HEK293 (cell line): Measurements from ENCODE around the gene OST4.

Experiments used
- FEZF1 ChIP-seq: fragments of 450-650 bp; formaldehyde crosslinking; IDR thresholded peaks from 2 replicates; pipeline ENCODE4 v1.5.1; 2016; ENCODE audit warnings: missing biosample characterization, missing genetic modification characterization
- HOXA7 ChIP-seq: sonication (generic); formaldehyde crosslinking; IDR thresholded peaks from 2 replicates; pipeline ENCODE4 v1.8.1; 2022; ENCODE audit warnings: missing genetic modification reagents, borderline replicate concordance
- KLF9 ChIP-seq: fragments of 450-650 bp; formaldehyde crosslinking; IDR thresholded peaks from 2 replicates; pipeline ENCODE4 v1.5.1; 2016; ENCODE audit warnings: missing biosample characterization, missing genetic modification characterization, low read depth
- PATZ1 ChIP-seq: fragments of 450-650 bp; formaldehyde crosslinking; IDR thresholded peaks from 2 replicates; pipeline ENCODE4 v1.5.1; 2016; ENCODE audit warnings: missing biosample characterization, missing genetic modification characterization
- REPIN1 ChIP-seq: fragments of 450-650 bp; formaldehyde crosslinking; IDR thresholded peaks from 2 replicates; pipeline ENCODE4 v1.5.1; 2017; ENCODE audit warnings: missing biosample characterization, missing genetic modification characterization, low read depth
- ZBTB11 ChIP-seq: fragments of 450-650 bp; formaldehyde crosslinking; conservative IDR thresholded peaks from 2 replicates; pipeline ENCODE4 v1.5.1; 2016; ENCODE audit warnings: low read depth, missing biosample characterization, missing genetic modification characterization
- ZBTB17 ChIP-seq: fragments of 450-650 bp; formaldehyde crosslinking; IDR thresholded peaks from 2 replicates; pipeline ENCODE4 v1.5.1; 2016; ENCODE audit warnings: missing biosample characterization, missing genetic modification characterization
- ZBTB21 ChIP-seq: fragments of 450-650 bp; formaldehyde crosslinking; IDR thresholded peaks from 2 replicates; pipeline ENCODE4 v1.5.1; 2017; ENCODE audit warnings: missing biosample characterization, missing genetic modification characterization
- ZBTB26 ChIP-seq: fragments of 450-650 bp; formaldehyde crosslinking; optimal IDR thresholded peaks from 2 replicates; pipeline ENCODE3; 2016; ENCODE audit warnings: missing biosample characterization, mild to moderate bottlenecking, missing genetic modification characterization
- ZBTB48 ChIP-seq: fragments of 450-650 bp; formaldehyde crosslinking; IDR thresholded peaks from 2 replicates; pipeline ENCODE4 v1.5.1; 2016; ENCODE audit warnings: missing biosample characterization, missing genetic modification characterization
- ZFP41 ChIP-seq: fragments of 450-650 bp; formaldehyde crosslinking; IDR thresholded peaks from 2 replicates; pipeline ENCODE4 v1.5.1; 2016; ENCODE audit warnings: missing biosample characterization, missing genetic modification characterization, borderline replicate concordance
- ZIC2 ChIP-seq: fragments of 450-650 bp; formaldehyde crosslinking; IDR thresholded peaks from 2 replicates; pipeline ENCODE4 v1.5.1; 2016; ENCODE audit warnings: missing biosample characterization, missing genetic modification characterization
- ZNF2 ChIP-seq: fragments of 450-650 bp; formaldehyde crosslinking; IDR thresholded peaks from 2 replicates; pipeline ENCODE4 v1.5.1; 2016; ENCODE audit warnings: missing biosample characterization, missing genetic modification characterization
- ZNF239 ChIP-seq: fragments of 450-650 bp; formaldehyde crosslinking; IDR thresholded peaks from 2 replicates; pipeline ENCODE4 v1.5.1; 2016; ENCODE audit warnings: missing biosample characterization, missing genetic modification characterization
- ZNF248 ChIP-seq: fragments of 450-650 bp; formaldehyde crosslinking; IDR thresholded peaks from 2 replicates; pipeline ENCODE4 v1.5.1; 2017; ENCODE audit warnings: missing biosample characterization, missing genetic modification characterization
- ZNF311 ChIP-seq: fragments of 450-650 bp; formaldehyde crosslinking; IDR thresholded peaks from 2 replicates; pipeline ENCODE4 v1.5.1; 2017; ENCODE audit warnings: missing biosample characterization, missing genetic modification characterization, borderline replicate concordance
- ZNF335 ChIP-seq: fragments of 450-650 bp; formaldehyde crosslinking; conservative IDR thresholded peaks from 2 replicates; pipeline ENCODE4 v1.5.1; 2016; ENCODE audit warnings: missing biosample characterization, missing genetic modification characterization
- ZNF37A ChIP-seq: fragments of 450-650 bp; IDR thresholded peaks from 2 replicates; pipeline ENCODE4 v1.5.1; 2018; ENCODE audit warnings: missing biosample characterization, missing genetic modification characterization
- ZNF398 ChIP-seq: fragments of 450-650 bp; formaldehyde crosslinking; IDR thresholded peaks from 2 replicates; pipeline ENCODE4 v1.5.1; 2017; ENCODE audit warnings: missing biosample characterization, missing genetic modification characterization
- ZNF426 ChIP-seq: fragments of 450-650 bp; formaldehyde crosslinking; IDR thresholded peaks from 2 replicates; pipeline ENCODE4 v1.5.1; 2017; ENCODE audit warnings: missing biosample characterization, missing genetic modification characterization, mild to moderate bottlenecking, inconsistent platforms, moderate library complexity
- ZNF558 ChIP-seq: fragments of 450-650 bp; formaldehyde crosslinking; IDR thresholded peaks from 2 replicates; pipeline ENCODE4 v1.5.1; 2016; ENCODE audit warnings: missing biosample characterization, missing genetic modification characterization
- ZNF585B ChIP-seq: fragments of 450-650 bp; formaldehyde crosslinking; IDR thresholded peaks from 2 replicates; pipeline ENCODE4 v1.5.1; 2016; ENCODE audit warnings: missing biosample characterization, missing genetic modification characterization
- ZNF664 ChIP-seq: fragments of 450-650 bp; formaldehyde crosslinking; IDR thresholded peaks from 2 replicates; pipeline ENCODE4 v1.5.1; 2016; ENCODE audit warnings: missing biosample characterization, missing genetic modification characterization
- ZNF701 ChIP-seq: fragments of 450-650 bp; formaldehyde crosslinking; IDR thresholded peaks from 2 replicates; pipeline ENCODE4 v1.5.1; 2016; ENCODE audit warnings: missing biosample characterization, missing genetic modification characterization
- ZNF76 ChIP-seq: fragments of 450-650 bp; formaldehyde crosslinking; IDR thresholded peaks from 2 replicates; pipeline ENCODE4; 2016; ENCODE audit warnings: low read depth, missing biosample characterization, missing genetic modification characterization, borderline replicate concordance
- ZNF768 ChIP-seq: fragments of 450-650 bp; formaldehyde crosslinking; IDR thresholded peaks from 2 replicates; pipeline ENCODE4 v1.5.1; 2018; ENCODE audit warnings: missing biosample characterization, mild to moderate bottlenecking, missing genetic modification characterization
- ZNF837 ChIP-seq: fragments of 450-650 bp; formaldehyde crosslinking; IDR thresholded peaks from 2 replicates; pipeline ENCODE4 v1.5.1; 2016; ENCODE audit warnings: missing biosample characterization, missing genetic modification characterization
- TF ChIP-seq, protein P1 (sequence below): fragments of 450-650 bp; formaldehyde crosslinking; IDR thresholded peaks from 2 replicates; pipeline ENCODE4 v1.5.1; 2016; ENCODE audit warnings: missing biosample characterization, missing genetic modification characterization

The OST4 gene

DNA sequence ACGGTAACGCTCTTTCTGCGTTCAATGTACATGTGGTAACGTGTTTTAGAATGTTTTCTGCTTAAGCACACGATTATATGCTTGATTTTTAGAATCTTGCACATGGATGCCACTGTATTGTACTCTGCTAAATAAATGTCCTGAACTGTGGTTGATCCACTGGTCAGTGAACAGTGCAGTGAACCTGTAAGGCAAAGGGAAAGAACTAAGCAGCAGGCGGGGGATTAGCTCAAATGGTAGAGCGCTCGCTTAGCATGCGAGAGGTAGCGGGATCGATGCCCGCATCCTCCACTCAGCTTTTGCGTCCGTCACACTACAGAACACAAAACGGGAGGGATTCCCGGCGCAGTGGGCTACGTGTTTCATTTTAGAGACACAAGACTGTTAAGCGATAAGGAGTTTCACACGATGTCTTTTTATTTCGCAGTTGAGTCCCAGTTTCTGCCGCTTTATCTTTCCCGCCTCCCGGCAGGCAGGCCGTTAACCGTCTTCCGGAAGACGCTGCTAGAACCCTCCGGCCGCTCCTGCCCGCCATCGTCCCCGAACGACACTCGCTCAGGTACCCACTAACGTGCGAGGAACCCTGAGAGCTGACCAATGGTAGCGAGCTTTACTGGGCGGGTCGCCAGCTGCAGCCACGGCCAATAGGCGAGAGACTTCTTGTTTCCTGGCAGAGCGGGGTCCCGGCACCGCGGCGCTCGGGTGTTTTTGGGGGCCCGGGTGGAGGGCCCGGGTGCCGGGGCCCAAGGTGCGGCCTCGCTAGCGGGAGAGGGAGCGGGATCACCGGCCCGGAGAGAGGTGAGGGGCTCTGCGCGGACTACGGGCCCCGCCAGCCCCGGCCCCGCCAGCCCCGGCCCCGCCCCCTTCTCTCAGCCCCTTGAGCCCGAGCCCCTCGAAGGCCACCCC is 20.2 kb downstream of the OST4 start, which contains the start of gene AGBL5 (continued):
- TF ChIP-seq ZNF398, result peak; percentile 99
- TF ChIP-seq ZBTB21 (tag by site-specific recombination), result no peak; the same call in none of the 2 replicates
- peak; percentile 15; the same call in 1 of the 2 replicates for TF ChIP-seq ZNF76 (tag by site-specific recombination)
- TF ChIP-seq, protein P1, sequence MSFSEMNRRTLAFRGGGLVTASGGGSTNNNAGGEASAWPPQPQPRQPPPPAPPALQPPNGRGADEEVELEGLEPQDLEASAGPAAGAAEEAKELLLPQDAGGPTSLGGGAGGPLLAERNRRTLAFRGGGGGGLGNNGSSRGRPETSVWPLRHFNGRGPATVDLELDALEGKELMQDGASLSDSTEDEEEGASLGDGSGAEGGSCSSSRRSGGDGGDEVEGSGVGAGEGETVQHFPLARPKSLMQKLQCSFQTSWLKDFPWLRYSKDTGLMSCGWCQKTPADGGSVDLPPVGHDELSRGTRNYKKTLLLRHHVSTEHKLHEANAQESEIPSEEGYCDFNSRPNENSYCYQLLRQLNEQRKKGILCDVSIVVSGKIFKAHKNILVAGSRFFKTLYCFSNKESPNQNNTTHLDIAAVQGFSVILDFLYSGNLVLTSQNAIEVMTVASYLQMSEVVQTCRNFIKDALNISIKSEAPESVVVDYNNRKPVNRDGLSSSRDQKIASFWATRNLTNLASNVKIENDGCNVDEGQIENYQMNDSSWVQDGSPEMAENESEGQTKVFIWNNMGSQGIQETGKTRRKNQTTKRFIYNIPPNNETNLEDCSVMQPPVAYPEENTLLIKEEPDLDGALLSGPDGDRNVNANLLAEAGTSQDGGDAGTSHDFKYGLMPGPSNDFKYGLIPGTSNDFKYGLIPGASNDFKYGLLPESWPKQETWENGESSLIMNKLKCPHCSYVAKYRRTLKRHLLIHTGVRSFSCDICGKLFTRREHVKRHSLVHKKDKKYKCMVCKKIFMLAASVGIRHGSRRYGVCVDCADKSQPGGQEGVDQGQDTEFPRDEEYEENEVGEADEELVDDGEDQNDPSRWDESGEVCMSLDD, result peak; percentile 99
- no peak for TF ChIP-seq ZNF426 (tag by site-specific recombination)
- peak; percentile 88 for TF ChIP-seq ZNF335 (tag by site-specific recombination)
- TF ChIP-seq ZNF2 (tag by site-specific recombination), result peak; percentile 86
- no peak for TF ChIP-seq ZNF248 (tag by site-specific recombination)
- no peak for TF ChIP-seq ZIC2 (tag by site-specific recombination)
- TF ChIP-seq HOXA7 (CRISPR knock-in tag), result peak; percentile 17; the same call in 1 of the 2 replicates
- peak; percentile 82 for TF ChIP-seq ZBTB11 (tag by site-specific recombination)
- no peak; the same call in 1 of the 2 replicates for TF ChIP-seq ZNF558 (tag by site-specific recombination)
- TF ChIP-seq REPIN1 (tag by site-specific recombination), result 0 out of 2 replicates have a peak, but pooled peaks have one; percentile 22
- no peak for TF ChIP-seq ZNF768 (tag by site-specific recombination)
- TF ChIP-seq ZBTB26 (tag by site-specific recombination), result peak; percentile 35
- TF ChIP-seq ZBTB48 (tag by site-specific recombination), result peak; percentile 84
- 0 out of 2 replicates have a peak, but pooled peaks have one; percentile 13 for TF ChIP-seq ZNF585B (tag by site-specific recombination)
- no peak for TF ChIP-seq ZNF837
- TF ChIP-seq ZNF664, result peak; percentile 19; the same call in 1 of the 2 replicates
- TF ChIP-seq ZNF311 (tag by site-specific recombination), result no peak
- TF ChIP-seq KLF9, result peak; percentile 36
- TF ChIP-seq FEZF1, result peak; percentile 44; the same call in 1 of the 2 replicates
- TF ChIP-seq ZNF37A (tag by site-specific recombination), result no peak
- TF ChIP-seq ZFP41 (tag by site-specific recombination), result no peak
- TF ChIP-seq ZNF239 (tag by site-specific recombination), result peak; percentile 45; the same call in 1 of the 2 replicates
- no peak for TF ChIP-seq ZNF701 (tag by site-specific recombination)
- peak; percentile 67 for TF ChIP-seq ZBTB17 (tag by site-specific recombination)
- 0 out of 2 replicates have a peak, but pooled peaks have one; percentile 14 for TF ChIP-seq PATZ1
